Skeletal muscle satellite cell (primary cell): ENCODE measurements around the gene TMEM266.

Experiments used
- H3K27me3 ChIP-seq: 2 replicates; pipeline ENCODE4 v1.7.0; 2013; ENCODE audit warnings: low read length; ENCODE audit not compliant: control insufficient read depth, insufficient read depth
- H3K36me3 ChIP-seq: 2 replicates; pipeline ENCODE4 v1.7.0; 2013; ENCODE audit warnings: mild to moderate bottlenecking, control low read depth, low read length; ENCODE audit not compliant: insufficient read depth
- H3K4me1 ChIP-seq: 2 replicates; pipeline ENCODE4 v1.7.0; 2013; ENCODE audit warnings: low read length; ENCODE audit not compliant: control insufficient read depth, insufficient read depth
- H3K4me2 ChIP-seq: 2 replicates; pipeline ENCODE4 v1.7.0; 2013; ENCODE audit warnings: mild to moderate bottlenecking, low read length
- H3K4me3 ChIP-seq: 2 replicates; pipeline ENCODE4 v1.7.0; 2013; ENCODE audit warnings: low read length
- H3K9ac ChIP-seq: 2 replicates; pipeline ENCODE4 v1.7.0; 2013; ENCODE audit warnings: mild to moderate bottlenecking, low read depth, low read length, moderate library complexity
- H3K9me3 ChIP-seq: replicated peaks from 2 replicates; pipeline ENCODE4 v1.7.0; 2013; ENCODE audit warnings: mild to moderate bottlenecking, control low read depth, low read length

The TMEM266 gene

GRCh38 chr15:76153241-76154197 is 93.7 kb downstream of the TMEM266 start:
- no peaks in the 10 kb centered on the region for H3K36me3 ChIP-seq

DNA sequence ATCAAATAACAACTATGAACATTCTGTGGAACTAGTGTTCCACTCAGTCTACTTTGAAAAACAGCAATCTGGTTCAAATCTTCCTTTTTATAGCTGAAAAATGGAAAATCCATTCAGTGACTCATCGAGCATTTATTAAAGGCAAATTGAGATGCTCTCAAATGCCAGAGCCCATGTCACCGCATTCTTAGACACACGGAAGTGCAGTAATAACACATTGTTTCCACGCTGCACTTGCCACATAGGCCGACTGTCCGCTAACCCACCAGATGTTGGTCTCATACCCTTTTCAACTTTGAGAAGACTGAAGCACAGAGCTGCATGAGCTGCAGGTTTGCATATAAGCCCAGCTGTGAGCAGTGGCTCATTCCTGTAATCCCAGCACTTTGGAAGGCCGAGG is 95.9 kb downstream of the TMEM266 start:
- no peaks in the 10 kb centered on the region for H3K9me3 ChIP-seq
- H3K9ac ChIP-seq, result no peak overlapping the region
- H3K36me3 ChIP-seq, result no peaks in the 10 kb centered on the region
- H3K4me3 ChIP-seq, result no peak overlapping the region
- H3K4me2 ChIP-seq, result no peak overlapping the region
- H3K27me3 ChIP-seq, result peaks cover 25% of the 10 kb centered on the region
- H3K4me1 ChIP-seq, result peaks cover 10% of the 10 kb centered on the region

More at GRCh38 chr15:76153241-76154197, 93.7 kb downstream of the TMEM266 start:
- Histone ChIP-seq H3K4me3 (no peak overlapping the region), H3K27me3 (peaks cover 15% of the 10 kb centered on the region), H3K4me2 (no peak overlapping the region), H3K4me1 (peaks cover 23% of the 10 kb centered on the region), H3K9ac (no peak overlapping the region), H3K9me3 (no peaks in the 10 kb centered on the region)

- H3K27me3 ChIP-seq, result peaks cover 23% of the 10 kb centered on the region
- H3K4me3 ChIP-seq, result no peak overlapping the region
- H3K4me1 ChIP-seq, result peaks cover 27% of the 10 kb centered on the region
- no peaks in the 10 kb centered on the region for H3K9me3 ChIP-seq
- H3K4me2 ChIP-seq, result no peak overlapping the region
- no peak overlapping the region for H3K9ac ChIP-seq
- H3K36me3 ChIP-seq, result no peaks in the 10 kb centered on the region
These were observed 98.4 kb downstream of the TMEM266 start for GRCh38 chr15:76158226-76158625.

DNA sequence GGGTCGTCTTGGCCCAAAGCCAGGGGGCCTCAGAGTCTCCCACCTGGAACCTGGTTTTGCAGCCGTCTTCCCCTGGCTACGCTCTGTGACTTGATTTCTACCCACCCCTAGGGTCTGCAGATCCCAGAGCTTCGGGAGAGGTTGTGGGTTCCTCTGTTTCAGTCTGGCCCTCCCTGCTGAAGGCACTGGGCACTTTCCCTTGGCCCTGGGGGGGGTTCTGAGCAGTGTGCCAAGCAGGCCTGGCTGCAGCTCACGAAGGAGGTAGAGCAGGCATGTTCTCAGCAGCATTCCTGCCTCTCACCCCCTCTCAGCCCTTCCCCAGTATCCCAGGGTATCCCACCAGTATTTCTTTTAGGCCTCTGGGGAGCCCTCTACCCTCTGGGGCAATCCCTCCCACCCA is 99.0 kb downstream of the TMEM266 start:
- peaks cover 21% of the 10 kb centered on the region for H3K27me3 ChIP-seq
- H3K36me3 ChIP-seq, result no peaks in the 10 kb centered on the region
- H3K9ac ChIP-seq, result no peak overlapping the region
- H3K4me1 ChIP-seq, result peaks cover 32% of the 10 kb centered on the region
- H3K9me3 ChIP-seq, result no peaks in the 10 kb centered on the region
- H3K4me2 ChIP-seq, result no peak overlapping the region
- H3K4me3 ChIP-seq, result no peak overlapping the region

- Histone ChIP-seq H3K36me3 (no peaks in the 10 kb centered on the region), H3K4me2 (no peak overlapping the region), H3K9ac (no peak overlapping the region), H3K4me1 (peaks cover 32% of the 10 kb centered on the region), H3K9me3 (no peaks in the 10 kb centered on the region), H3K27me3 (peaks cover 21% of the 10 kb centered on the region), H3K4me3 (no peak overlapping the region)
These were observed 99.5 kb downstream of the TMEM266 start for GRCh38 chr15:76159282-76159681.

DNA sequence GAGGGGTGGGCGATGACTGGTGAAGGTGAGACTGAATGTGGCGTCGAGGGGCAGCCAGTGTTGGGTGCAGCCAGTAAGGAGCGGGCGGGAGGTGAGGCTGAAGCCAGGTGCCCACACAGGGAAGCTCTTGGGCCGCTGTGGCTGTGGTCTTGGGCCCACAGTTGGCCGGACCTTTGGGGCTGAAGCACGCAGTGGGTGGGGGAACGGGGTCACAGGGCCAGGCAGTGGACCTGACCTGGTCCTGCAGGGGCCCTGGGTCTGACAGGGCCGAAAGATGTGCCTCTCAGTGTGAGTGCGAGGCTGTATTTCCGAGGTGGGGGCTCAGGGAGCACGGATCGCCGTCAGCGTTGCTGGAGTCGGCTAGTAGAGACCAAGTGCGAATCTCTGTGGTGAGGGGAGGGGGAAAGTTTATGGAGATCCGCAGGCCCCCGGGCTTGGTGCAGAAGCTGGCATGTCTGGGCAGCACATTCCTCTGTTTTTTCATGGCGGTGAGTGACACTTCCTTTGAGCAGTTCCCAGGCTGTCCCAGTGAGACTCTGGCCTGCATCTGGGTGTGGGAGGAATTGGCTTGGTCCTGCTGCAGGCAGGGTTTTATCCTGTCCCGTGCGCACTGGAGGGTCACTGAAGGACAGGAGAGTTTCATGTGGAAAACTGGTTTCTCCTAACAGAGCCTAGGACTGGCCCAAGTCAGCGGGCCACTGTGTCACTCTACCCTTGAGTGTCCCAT is 100.8 kb downstream of the TMEM266 start:
- peaks cover 32% of the 10 kb centered on the region for H3K4me1 ChIP-seq
- no peak overlapping the region for H3K4me2 ChIP-seq
- no peak overlapping the region for H3K9ac ChIP-seq

GRCh38 chr15:76161153-76162035 is 101.6 kb downstream of the TMEM266 start:
- Histone ChIP-seq H3K27me3 (peaks cover 25% of the 10 kb centered on the region), H3K9ac (no peak overlapping the region), H3K4me1 (peaks cover 32% of the 10 kb centered on the region), H3K9me3 (no peaks in the 10 kb centered on the region), H3K36me3 (no peaks in the 10 kb centered on the region), H3K4me2 (no peak overlapping the region), H3K4me3 (no peak overlapping the region)

More for the DNA sequence above, 100.8 kb downstream of the TMEM266 start:
- peaks cover 21% of the 10 kb centered on the region for H3K27me3 ChIP-seq
- H3K36me3 ChIP-seq, result no peaks in the 10 kb centered on the region
- H3K9me3 ChIP-seq, result no peaks in the 10 kb centered on the region
- no peak overlapping the region for H3K4me3 ChIP-seq

GRCh38 chr15:76162036-76162398 is 102.2 kb downstream of the TMEM266 start:
- Histone ChIP-seq H3K4me1 (peaks cover 32% of the 10 kb centered on the region), H3K4me3 (no peak overlapping the region), H3K27me3 (peaks cover 25% of the 10 kb centered on the region), H3K4me2 (no peak overlapping the region), H3K9ac (no peak overlapping the region), H3K36me3 (no peaks in the 10 kb centered on the region), H3K9me3 (no peaks in the 10 kb centered on the region)

GRCh38 chr15:76162784-76163456 is 103.1 kb downstream of the TMEM266 start:
- H3K4me1 ChIP-seq, result peaks cover 32% of the 10 kb centered on the region
- H3K4me3 ChIP-seq, result no peak overlapping the region
- no peaks in the 10 kb centered on the region for H3K9me3 ChIP-seq
- no peak overlapping the region for H3K9ac ChIP-seq
- no peaks in the 10 kb centered on the region for H3K36me3 ChIP-seq
- H3K4me2 ChIP-seq, result no peak overlapping the region
- H3K27me3 ChIP-seq, result peaks cover 21% of the 10 kb centered on the region

DNA sequence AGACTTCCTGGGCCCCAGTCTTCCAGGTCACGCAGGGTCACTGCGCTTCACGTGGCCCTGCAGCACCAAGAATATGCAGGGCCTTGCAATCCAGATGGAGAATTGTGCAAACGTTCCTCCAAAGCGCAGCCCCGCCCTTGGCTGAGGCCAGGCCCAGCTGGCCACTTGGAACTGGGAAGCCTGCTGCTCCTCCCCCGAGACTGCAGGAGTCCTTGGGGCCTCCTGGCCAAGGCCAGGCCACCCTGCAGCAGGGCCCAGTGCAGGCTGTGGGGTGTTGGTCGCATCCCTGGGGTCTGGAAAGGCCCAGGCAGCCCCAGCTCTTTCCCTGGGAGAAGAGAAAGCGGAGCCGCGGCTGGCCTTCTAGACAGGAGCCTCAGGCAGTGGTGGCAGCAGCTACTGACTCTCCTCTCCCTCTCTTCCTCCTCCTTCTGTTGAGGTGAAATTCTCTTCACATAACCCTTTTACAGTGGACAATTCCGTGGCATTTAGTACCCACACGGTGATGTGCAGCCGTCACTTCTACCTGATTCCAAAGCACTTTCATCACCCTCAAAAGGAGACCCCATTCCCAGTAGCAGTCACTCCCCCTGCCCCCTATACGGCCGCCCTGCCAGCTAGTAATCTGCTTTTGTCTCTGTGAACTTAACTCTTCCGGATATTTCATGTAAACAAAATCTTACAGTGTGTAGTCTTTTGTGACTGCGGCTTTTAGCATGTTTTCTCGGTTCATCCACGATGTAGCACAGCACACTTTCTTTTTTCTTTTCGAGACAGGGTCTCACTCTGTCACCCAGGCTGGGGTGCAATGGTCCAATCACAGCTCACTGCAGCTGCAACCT is 103.9 kb downstream of the TMEM266 start:
- no peaks in the 10 kb centered on the region for H3K9me3 ChIP-seq
- no peak overlapping the region for H3K4me2 ChIP-seq
- no peak overlapping the region for H3K4me3 ChIP-seq
- peaks cover 32% of the 10 kb centered on the region for H3K4me1 ChIP-seq
- H3K9ac ChIP-seq, result peak overlapping the region; percentile 36
- no peaks in the 10 kb centered on the region for H3K36me3 ChIP-seq
- H3K27me3 ChIP-seq, result peaks cover 14% of the 10 kb centered on the region
